ENCODE results near the gene RFXAP. TPM values are rescaled to one million over a fixed set of nuclear protein-coding genes. Genes with fewer than 3 reads are reported as not detected.

Gene RFXAP
- total and polyA plus RNA-seq, 4 donors: 4.7 to 19.7 (median 13.8) TPM

GRCh38 chr13:36875961-36876360, 56.9 kb downstream of the RFXAP start:
- Histone ChIP-seq H3K9me3 (ENCODE audit: control insufficient read depth, insufficient read depth, low read length) (no peaks in the 10 kb centered on the region), H3K27me3 (ENCODE audit: control insufficient read depth, insufficient read depth, low read length) (no peaks in the 10 kb centered on the region), H3K4me3 (ENCODE audit: low read depth, low read length) (no peak overlapping the region), H3K4me1 (ENCODE audit: control insufficient read depth, insufficient read depth, low read length) (peaks cover 4% of the 10 kb centered on the region), H3K36me3 (ENCODE audit: control insufficient read depth, insufficient read depth, low read length) (peaks cover 15% of the 10 kb centered on the region), H3K27ac (ENCODE audit: low read depth, low read length) (no peak overlapping the region)
- no peak for DNase-seq (ENCODE audit: low read depth in 4 of 6, low spot score in 6 of 6)
- 93% methylated on average over 2 of the region's 4 CpGs for WGBS (ENCODE audit: insufficient coverage)

Other genes with a start within 250 kb of the RFXAP start
- 10 to 100 TPM in 1 of 2 donors, 1 to 10 TPM in 1; 2.9 to 14.3 TPM for gene SERTM1, start 145.2 kb upstream of the RFXAP start, total RNA-seq
- 1 to 10 TPM; 6.6 to 8.3 TPM for gene SERTM1, start 145.2 kb upstream of the RFXAP start, polyA plus RNA-seq (ENCODE audit: insufficient read length in 2 of 2)
- gene SMAD9, start 101.0 kb downstream of the RFXAP start, total RNA-seq: 10 to 100 TPM; 20.5 to 47.4 TPM
- 10 to 100 TPM; 26.9 to 45.0 TPM for gene SMAD9, start 101.0 kb downstream of the RFXAP start, polyA plus RNA-seq (ENCODE audit: insufficient read length in 2 of 2)
- 10 to 100 TPM; 42.2 to 42.8 TPM for gene ALG5, start 180.1 kb downstream of the RFXAP start, total RNA-seq
- 10 to 100 TPM; 31.7 to 32.9 TPM for gene ALG5, start 180.1 kb downstream of the RFXAP start, polyA plus RNA-seq (ENCODE audit: insufficient read length in 2 of 2)
- 10 to 100 TPM; 34.5 to 42.3 TPM for gene EXOSC8, start 181.6 kb downstream of the RFXAP start, total RNA-seq
- gene EXOSC8, start 181.6 kb downstream of the RFXAP start, polyA plus RNA-seq (ENCODE audit: insufficient read length in 2 of 2): 10 to 100 TPM; 55.8 to 58.0 TPM
- gene SUPT20H, start 240.5 kb downstream of the RFXAP start, total RNA-seq: 10 to 100 TPM; 44.3 to 73.9 TPM
- gene SUPT20H, start 240.5 kb downstream of the RFXAP start, polyA plus RNA-seq (ENCODE audit: insufficient read length in 2 of 2): 10 to 100 TPM; 66.2 to 71.8 TPM

Data from spinal cord (tissue), 10 donors.